ENCODE data around the gene SLC22A7. TPM values are rescaled to one million over a fixed set of nuclear protein-coding genes. Genes with fewer than 3 reads are reported as not detected.

Gene SLC22A7
- total and polyA plus RNA-seq, 2 donors (not counting 1 experiment from before 2014, with no cell fraction given) = not detected

DNA sequence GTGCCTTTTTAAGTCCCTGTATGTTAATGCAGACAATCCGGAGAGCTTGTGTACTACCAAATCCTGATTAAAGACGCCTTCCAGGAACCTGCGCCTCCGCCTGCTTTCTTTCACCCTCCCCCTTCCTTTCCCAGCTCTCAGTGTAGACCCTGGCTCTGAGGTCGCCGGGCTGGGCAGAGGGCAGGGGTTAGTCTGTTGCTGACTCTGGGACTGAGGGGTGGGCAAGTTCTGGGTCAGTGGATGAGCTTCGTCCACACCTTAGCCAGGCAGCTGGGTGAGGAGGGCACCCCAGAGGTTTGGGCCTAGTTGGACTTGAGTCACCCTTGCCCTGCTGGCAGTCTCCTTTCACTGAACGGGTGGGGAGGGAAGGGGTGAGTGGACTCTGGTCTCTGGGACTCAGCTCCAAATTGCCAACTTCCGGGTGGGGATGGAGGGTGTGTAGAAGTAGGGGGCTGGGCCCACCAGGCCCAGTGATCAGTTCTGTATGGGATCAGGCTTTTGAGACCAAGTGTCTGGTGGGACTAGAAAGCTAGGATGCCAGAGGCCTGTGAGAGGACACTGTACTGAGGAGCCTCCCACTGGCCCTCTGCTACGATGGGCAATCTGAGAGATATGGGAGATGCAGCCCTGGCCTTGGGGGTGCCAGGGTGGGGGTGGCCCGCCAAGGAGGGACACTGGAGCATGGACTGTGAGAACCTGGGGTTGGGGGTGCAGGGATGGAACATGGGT is 21.3 kb upstream of the SLC22A7 start:
- H3K27ac ChIP-seq (ENCODE audit: low read length in 2 of 2) = no peak overlapping the region
- TF ChIP-seq, protein P1, sequence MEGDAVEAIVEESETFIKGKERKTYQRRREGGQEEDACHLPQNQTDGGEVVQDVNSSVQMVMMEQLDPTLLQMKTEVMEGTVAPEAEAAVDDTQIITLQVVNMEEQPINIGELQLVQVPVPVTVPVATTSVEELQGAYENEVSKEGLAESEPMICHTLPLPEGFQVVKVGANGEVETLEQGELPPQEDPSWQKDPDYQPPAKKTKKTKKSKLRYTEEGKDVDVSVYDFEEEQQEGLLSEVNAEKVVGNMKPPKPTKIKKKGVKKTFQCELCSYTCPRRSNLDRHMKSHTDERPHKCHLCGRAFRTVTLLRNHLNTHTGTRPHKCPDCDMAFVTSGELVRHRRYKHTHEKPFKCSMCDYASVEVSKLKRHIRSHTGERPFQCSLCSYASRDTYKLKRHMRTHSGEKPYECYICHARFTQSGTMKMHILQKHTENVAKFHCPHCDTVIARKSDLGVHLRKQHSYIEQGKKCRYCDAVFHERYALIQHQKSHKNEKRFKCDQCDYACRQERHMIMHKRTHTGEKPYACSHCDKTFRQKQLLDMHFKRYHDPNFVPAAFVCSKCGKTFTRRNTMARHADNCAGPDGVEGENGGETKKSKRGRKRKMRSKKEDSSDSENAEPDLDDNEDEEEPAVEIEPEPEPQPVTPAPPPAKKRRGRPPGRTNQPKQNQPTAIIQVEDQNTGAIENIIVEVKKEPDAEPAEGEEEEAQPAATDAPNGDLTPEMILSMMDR (IDR thresholded peaks at IDR 0.05) = no peak
- TF ChIP-seq EZH2 (IDR thresholded peaks at IDR 0.05; ENCODE audit: borderline replicate concordance, insufficient read depth, low read depth, low read length, poor library complexity, severe bottlenecking) = no peak
- peak overlapping the region; percentile 97 for H3K4me2 ChIP-seq (replicated peaks; ENCODE audit: low read depth, low read length, poor library complexity, severe bottlenecking)
- DNase-seq (no peak), ATAC-seq (ENCODE audit: low read depth) (no peak)
- POLR2A ChIA-PET = no interaction called here
- peaks cover 0 to 28% (median 10%) of the 10 kb centered on the region in 4 experiments for H3K27me3 ChIP-seq (replicated peaks in 1 of 4; ENCODE audit: control extremely low read depth in 1 of 4, control insufficient read depth in 3 of 4, insufficient read depth in 4 of 4, low read length in 3 of 4)
- H3K9me3 ChIP-seq (ENCODE audit: control extremely low read depth in 1 of 3, control insufficient read depth in 2 of 3, insufficient read depth in 1 of 3, low read length in 2 of 3) = peaks cover 0 to 3% (median 0%) of the 10 kb centered on the region in 3 donors
- intact Hi-C loops (cut with micrococcal nuclease) = no loop called here
- H3K79me2 ChIP-seq (ENCODE audit: control insufficient read depth, insufficient read depth, low read length) = no peaks in the 10 kb centered on the region
- H3K27me3 Mint-ChIP-seq = peaks cover 35% of the 10 kb centered on the region
- peak overlapping the region; percentile 70 for H2AFZ ChIP-seq (ENCODE audit: insufficient read depth, low read depth, low read length, poor library complexity, severe bottlenecking)
- peaks cover 32% of the 10 kb centered on the region for H3K4me1 Mint-ChIP-seq
- H3K27ac Mint-ChIP-seq = no peak overlapping the region
- peak overlapping the region; percentile 85 for H3K4me3 Mint-ChIP-seq
- no peaks in the 10 kb centered on the region for H3K36me3 ChIP-seq (replicated peaks in 1 of 2; ENCODE audit: control extremely low read depth in 1 of 2, control insufficient read depth in 1 of 2, extremely low read depth in 1 of 2, insufficient read depth in 2 of 2, low read length in 1 of 2)
- peaks cover 23 to 28% of the 10 kb centered on the region in 2 donors for H3K4me1 ChIP-seq (ENCODE audit: control insufficient read depth in 2 of 2, insufficient read depth in 2 of 2, low read length in 2 of 2)
- 84% methylated on average over 6 of the region's 11 CpGs for WGBS (ENCODE audit: insufficient coverage)
- CTCF ChIA-PET = interaction anchor here (1.2 kb wide), 2 partner anchors 8 to 41 kb away, joined by 3 read pairs; no protein-coding TSS in a partner anchor
- H3K4me3 ChIP-seq (ENCODE audit: control extremely low read depth in 1 of 5, extremely low read depth in 1 of 5, insufficient read depth in 1 of 5, low read depth in 2 of 5, low read length in 4 of 5) = peak overlapping the region in 4 of 5 experiments; percentile 21 to 69 (median 57)
- peak overlapping the region; percentile 66 for H3K9ac ChIP-seq (ENCODE audit: low read length)
- H4K20me1 ChIP-seq (ENCODE audit: control insufficient read depth, insufficient read depth, low read length, poor library complexity, severe bottlenecking) = peaks cover 5% of the 10 kb centered on the region
- no peaks in the 10 kb centered on the region for H3K9me3 Mint-ChIP-seq (ENCODE audit: insufficient read depth)

DNA sequence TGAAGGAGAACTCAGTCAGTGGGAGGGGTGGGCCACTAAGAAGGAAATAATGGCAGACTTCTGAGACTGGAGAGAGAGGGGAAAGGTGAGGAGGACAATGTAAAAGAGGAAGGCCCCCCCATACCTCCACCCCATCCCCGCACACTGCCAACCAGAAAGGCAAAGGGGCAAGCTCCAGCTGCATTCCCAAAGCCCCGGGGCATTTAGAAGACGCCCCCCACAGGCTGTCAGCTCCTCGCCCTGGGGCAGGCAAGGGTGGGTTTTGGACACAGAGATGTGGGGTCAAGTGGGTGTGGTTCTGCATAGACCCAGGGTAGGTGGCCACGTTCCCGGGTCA is 20.8 kb upstream of the SLC22A7 start:
- CTCF ChIA-PET = interaction anchor here (1.2 kb wide), 2 partner anchors 9 to 41 kb away, joined by 3 read pairs; no protein-coding TSS in a partner anchor
- Mint-ChIP-seq H3K4me1 (peaks cover 29% of the 10 kb centered on the region), H3K27me3 (peaks cover 39% of the 10 kb centered on the region), H3K4me3 (peak overlapping the region; percentile 85), H3K9me3 (ENCODE audit: insufficient read depth) (no peaks in the 10 kb centered on the region), H3K27ac (peak overlapping the region; percentile 10)
- Histone ChIP-seq H4K20me1 (ENCODE audit: control insufficient read depth, insufficient read depth, low read length, poor library complexity, severe bottlenecking) (peaks cover 5% of the 10 kb centered on the region), H3K4me2 (replicated peaks; ENCODE audit: low read depth, low read length, poor library complexity, severe bottlenecking) (no peak overlapping the region), H3K27ac (ENCODE audit: low read length in 2 of 2) (no peak overlapping the region), H2AFZ (ENCODE audit: insufficient read depth, low read depth, low read length, poor library complexity, severe bottlenecking) (no peak overlapping the region), H3K4me1 (ENCODE audit: control insufficient read depth in 2 of 2, insufficient read depth in 2 of 2, low read length in 2 of 2) (peaks cover 21 to 24% of the 10 kb centered on the region in 2 donors), H3K9ac (ENCODE audit: low read length) (no peak overlapping the region), H3K27me3 (replicated peaks in 1 of 4; ENCODE audit: control extremely low read depth in 1 of 4, control insufficient read depth in 3 of 4, insufficient read depth in 4 of 4, low read length in 3 of 4) (peaks cover 0 to 28% (median 10%) of the 10 kb centered on the region in 4 experiments), H3K4me3 (ENCODE audit: control extremely low read depth in 1 of 5, extremely low read depth in 1 of 5, insufficient read depth in 1 of 5, low read depth in 2 of 5, low read length in 4 of 5) (no peak overlapping the region), H3K9me3 (ENCODE audit: control extremely low read depth in 1 of 3, control insufficient read depth in 2 of 3, insufficient read depth in 1 of 3, low read length in 2 of 3) (no peaks in the 10 kb centered on the region), H3K36me3 (replicated peaks in 1 of 2; ENCODE audit: control extremely low read depth in 1 of 2, control insufficient read depth in 1 of 2, extremely low read depth in 1 of 2, insufficient read depth in 2 of 2, low read length in 1 of 2) (no peaks in the 10 kb centered on the region), H3K79me2 (ENCODE audit: control insufficient read depth, insufficient read depth, low read length) (no peaks in the 10 kb centered on the region)
- DNase-seq (no peak), ATAC-seq (ENCODE audit: low read depth) (no peak)
- TF ChIP-seq EZH2 (IDR thresholded peaks at IDR 0.05; ENCODE audit: borderline replicate concordance, insufficient read depth, low read depth, low read length, poor library complexity, severe bottlenecking) = no peak
- TF ChIP-seq, protein P1 (IDR thresholded peaks at IDR 0.05) = no peak
- intact Hi-C loops (cut with micrococcal nuclease) = no loop called here
- 96% methylated on average over 4 of the region's 6 CpGs for WGBS (ENCODE audit: insufficient coverage)
- POLR2A ChIA-PET = no interaction called here

All from B cell (primary cell).